Measurements from ENCODE around the gene WDR45B.

GRCh38 chr17:82667668-82668000 lies 19.4 kb upstream of the WDR45B start:
- TF ChIP-seq EZH2 (IDR thresholded peaks at IDR 0.05; ENCODE audit: insufficient read depth, poor library complexity, severe bottlenecking) (no peak), EZH2phosphoT487 (IDR thresholded peaks at IDR 0.05; ENCODE audit: insufficient read depth, low read depth) (no peak)

Measured in GM23248 (cell line).